HG03558 (cell line): ENCODE data around the gene PRPF6.

Experiments
- ATAC-seq: cut with Tn5 transposase; IDR thresholded peaks from one replicate; pipeline ENCODE4 v1.9.1; 2021; ENCODE audit warnings: moderate number of reproducible peaks; ENCODE audit not compliant: unreplicated experiment; ENCODE audit errors: extremely low read depth

The PRPF6 gene

GRCh38 chr20:64056889-64057627 lies 76.1 kb downstream of the PRPF6 start:
- ATAC-seq, result no peak

DNA sequence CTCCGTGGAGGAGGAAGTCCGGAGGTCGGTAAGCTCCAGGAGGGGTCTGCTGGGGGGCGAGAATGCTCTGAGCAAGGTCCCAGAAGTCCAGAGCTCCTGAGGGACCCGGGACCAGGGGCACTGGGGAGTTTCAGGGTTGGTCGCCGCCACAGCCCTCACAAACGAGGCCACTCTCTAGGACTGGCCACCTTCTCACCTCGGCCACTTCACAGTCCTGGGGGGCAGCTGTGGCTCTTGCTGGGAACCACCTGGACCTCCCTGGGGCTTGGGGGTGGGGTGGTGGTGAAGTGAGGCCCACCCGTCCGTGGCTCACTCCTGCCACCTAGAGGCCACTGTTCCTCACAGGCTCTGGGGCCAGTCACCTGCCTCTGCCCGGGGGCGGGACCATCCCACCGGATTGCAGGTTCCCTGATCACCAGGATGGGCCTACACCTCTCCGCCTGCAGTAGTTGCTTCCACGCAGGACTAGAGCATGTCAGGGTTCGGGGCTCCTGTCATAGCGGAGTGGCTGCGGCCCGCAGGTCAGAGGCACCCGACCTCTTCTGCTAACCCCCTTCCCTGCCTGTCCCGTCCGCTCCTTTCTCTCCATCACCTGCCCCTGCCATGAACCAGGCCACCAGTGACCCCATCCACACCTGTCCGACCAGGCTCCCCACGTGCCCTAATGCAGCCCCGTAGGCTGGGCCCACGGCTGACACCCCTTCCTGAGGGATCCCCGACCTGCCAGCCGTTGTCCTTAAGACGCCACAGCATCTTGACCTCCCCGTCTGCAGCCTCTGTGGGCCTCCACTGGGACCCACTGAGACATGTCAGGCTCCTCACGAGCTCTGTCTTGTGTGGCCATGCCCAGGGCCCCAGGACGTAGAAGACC lies 76.9 kb downstream of the PRPF6 start:
- no peak for ATAC-seq

- no peak for ATAC-seq
Measured at GRCh38 chr20:64058536-64058935, 77.6 kb downstream of the PRPF6 start.

GRCh38 chr20:64062276-64062595 lies 81.3 kb downstream of the PRPF6 start:
- no peak for ATAC-seq

DNA sequence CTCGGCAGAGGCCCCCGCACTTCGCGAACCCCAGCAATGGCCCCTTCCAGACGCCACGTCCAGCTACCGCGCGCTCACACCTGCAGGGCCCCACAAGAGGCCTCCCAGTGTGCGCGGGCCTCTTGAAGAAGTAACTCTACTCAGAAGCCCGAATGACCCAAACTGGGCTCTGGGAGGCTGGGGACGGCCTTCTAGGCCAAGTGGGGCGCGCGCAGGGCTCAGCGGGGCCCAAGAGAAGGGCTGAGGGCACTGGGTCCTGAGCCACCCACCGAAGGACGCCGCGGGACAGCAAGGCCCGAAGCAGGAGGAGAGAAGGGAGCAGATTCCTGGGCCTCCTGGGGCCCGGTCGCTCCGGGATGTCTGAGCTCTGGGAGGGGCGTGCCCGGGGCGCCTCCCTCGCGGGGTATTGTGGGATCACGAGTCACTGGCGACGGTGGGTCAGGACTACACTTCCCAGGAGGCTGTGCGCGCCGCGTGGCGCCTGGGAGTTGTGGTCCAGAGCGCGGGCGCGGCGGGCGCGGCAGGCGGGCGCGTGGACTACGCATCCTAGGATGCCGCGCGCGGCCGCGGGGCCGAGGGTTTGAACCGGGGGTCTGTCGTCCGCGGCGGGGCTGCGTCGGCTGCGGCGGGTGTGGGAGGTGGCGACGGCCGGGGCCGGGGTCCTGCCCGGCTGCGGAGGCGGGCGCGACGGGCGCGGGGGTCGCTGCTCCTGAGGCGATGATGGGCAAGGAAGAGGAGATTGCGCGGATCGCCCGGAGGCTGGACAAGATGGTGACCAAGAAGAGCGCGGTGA lies 81.9 kb downstream of the PRPF6 start, which contains the start of gene TCEA2:
TSS of gene TCEA2 (plus strand) at position 603 of the 793 bp plus-strand sequence. CDS start at position 718, 115 bp downstream.
- ATAC-seq, result peak; percentile 67

- ATAC-seq, result no peak
Measured at GRCh38 chr20:64063389-64064144, 82.6 kb downstream of the PRPF6 start.

GRCh38 chr20:64064145-64064698 lies 83.3 kb downstream of the PRPF6 start:
- no peak for ATAC-seq

DNA sequence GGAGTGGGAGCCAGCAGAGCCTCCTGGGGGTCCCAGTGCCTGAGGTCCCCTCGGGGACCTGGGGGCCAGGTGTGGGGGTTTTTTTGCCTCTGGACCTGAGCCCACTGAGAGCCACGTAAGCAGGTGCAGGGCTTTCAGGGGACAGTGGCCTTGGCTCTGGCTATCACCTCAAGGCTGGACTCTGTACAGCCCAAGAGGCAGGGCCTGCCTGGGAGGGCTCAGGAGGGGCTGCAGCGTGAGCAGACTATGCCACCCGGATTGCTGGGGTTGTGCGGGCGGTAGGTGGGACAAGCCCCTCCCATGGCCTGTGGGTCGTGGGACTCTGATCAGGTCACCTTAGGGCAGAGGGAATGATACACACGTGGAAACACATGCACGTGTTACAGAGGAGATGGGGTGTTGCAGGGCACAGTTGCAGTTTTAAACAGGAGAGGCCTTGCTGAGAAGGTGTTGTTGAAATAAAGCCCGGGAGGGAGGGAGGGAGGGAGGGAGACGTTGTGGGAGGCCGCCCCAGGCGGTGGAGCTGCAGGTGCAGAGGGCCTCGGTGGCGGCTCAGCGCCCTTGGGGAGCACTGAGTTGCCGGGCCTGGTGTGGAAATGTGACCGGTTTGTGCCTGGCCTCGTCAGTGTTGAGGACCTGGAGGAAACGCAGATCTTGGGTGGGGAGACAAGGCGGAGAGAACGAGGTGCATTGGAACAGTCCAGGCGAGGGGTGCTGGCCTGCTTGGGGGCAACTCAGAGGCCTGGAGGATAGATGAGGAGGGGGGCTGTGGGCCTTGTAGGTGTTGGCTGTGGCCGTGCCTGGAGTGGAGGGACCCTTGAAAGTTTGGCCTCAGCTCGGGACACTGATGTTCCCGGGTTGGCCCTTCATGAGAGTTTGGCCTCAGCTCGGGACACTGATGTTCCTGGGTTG lies 84.4 kb downstream of the PRPF6 start:
- no peak for ATAC-seq

GRCh38 chr20:64065974-64066343 lies 85.0 kb downstream of the PRPF6 start:
- no peak for ATAC-seq

GRCh38 chr20:64067005-64067632 lies 86.2 kb downstream of the PRPF6 start:
- ATAC-seq, result no peak

DNA sequence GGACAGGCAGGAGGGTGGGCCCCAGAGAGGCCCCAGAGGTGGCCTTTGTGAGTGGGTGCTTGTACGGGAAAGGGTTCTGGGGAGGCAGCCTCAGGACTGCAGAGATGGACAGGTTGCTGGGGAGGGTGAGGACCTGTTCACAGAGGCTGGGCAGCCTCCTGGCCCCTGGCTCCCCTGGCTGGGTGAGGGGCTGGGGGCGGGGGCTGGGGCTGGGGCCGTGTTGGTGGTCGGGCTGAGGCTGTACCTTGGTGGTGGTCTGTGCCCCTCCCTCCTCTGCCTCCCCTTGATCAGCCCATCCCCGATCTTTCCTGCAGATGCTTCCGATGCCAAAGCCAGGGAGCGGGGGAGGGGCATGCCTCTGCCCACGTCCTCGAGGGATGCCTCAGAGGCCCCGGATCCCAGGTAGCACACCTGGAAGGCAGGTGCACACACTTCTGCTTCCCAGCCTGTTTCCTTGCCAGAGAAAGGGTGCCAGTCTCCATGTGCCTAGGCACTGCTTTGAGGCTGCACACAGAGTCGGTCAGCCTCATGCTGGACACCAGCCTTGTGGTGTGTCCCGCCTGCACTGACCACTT lies 86.9 kb downstream of the PRPF6 start:
- no peak for ATAC-seq

- ATAC-seq, result no peak
Measured at GRCh38 chr20:64068386-64069208, 87.7 kb downstream of the PRPF6 start.

DNA sequence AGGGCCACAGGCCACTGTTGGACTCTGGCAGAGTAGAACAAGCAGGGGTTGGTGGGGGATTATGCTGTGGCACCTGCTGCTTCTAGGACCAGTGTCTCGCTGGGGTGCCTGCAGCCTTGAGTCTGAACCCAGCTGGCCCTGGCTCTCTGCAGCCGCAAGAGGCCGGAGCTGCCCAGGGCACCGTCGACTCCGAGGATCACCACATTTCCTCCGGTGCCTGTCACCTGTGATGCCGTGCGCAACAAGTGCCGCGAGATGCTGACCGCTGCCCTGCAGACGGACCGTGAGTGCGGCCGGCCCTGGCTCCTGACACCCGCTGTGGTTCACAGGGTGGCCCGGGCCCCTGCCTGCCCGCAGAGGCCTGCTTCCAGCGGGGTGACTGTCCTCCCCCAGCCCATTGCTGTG lies 88.3 kb downstream of the PRPF6 start:
- no peak for ATAC-seq

DNA sequence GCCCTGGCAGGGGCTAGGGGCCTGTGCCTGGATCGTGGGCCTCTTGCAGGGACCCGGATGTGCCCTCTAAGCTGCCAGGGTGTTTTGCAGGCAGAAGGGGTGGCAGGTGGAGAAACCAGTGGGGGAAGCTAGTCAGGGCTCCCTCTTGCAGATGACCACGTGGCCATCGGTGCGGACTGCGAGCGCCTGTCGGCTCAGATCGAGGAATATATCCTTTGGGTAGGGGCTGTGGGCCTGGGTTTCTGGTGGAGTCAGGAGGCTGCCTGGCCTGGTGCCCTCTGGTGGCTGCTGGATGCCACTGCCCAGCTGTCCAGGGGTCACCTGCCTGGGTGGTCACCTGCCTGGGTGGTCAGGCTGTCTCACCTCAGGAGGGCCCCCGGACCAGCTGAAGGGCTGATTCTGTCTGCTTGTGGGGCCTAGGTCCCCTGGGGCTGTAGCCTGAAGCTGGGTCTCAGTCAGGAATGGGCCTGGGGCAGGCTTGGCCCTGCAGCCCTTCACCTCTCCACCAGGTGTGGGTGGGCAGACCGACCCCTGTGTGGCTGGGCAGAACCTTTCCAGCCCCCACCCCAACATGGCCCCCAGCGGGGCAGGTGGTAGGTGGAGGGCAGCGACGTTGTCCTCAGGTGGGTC lies 88.8 kb downstream of the PRPF6 start:
- no peak for ATAC-seq

GRCh38 chr20:64070244-64070993 lies 89.5 kb downstream of the PRPF6 start:
- no peak for ATAC-seq
